DOHH2 (cell line): Measurements from ENCODE around the gene STAG1.

ENCODE experiments used
- H3F3A ChIP-seq: fragments of 200-600 bp; sonication (generic), shearing (Covaris generic); 2 replicates; pipeline ENCODE4 v1.6.0; 2016; ENCODE audit warnings: antibody characterized with exemption, mild to moderate bottlenecking; ENCODE audit not compliant: control insufficient read depth, insufficient read depth
- H3K27ac ChIP-seq: fragments of 200-600 bp; sonication (generic); 2 replicates; pipeline ENCODE4 v1.5.1; 2014; ENCODE audit warnings: low read depth, mild to moderate bottlenecking, low read length, moderate library complexity
- H3K27me3 ChIP-seq: fragments of 200-600 bp; sonication (generic); 2 replicates; pipeline ENCODE4 v1.6.1; 2014; ENCODE audit warnings: mild to moderate bottlenecking, low read length, mixed read lengths; ENCODE audit not compliant: control insufficient read depth
- H3K36me3 ChIP-seq: fragments of 200-600 bp; sonication (generic); 2 replicates; pipeline ENCODE4 v1.6.1; 2014; ENCODE audit warnings: mild to moderate bottlenecking, low read length, moderate library complexity, mixed read lengths; ENCODE audit not compliant: control insufficient read depth
- H3K4me1 ChIP-seq: fragments of 200-600 bp; sonication (generic); 2 replicates; pipeline ENCODE4 v1.6.1; 2014; ENCODE audit warnings: mild to moderate bottlenecking, low read length, mixed read lengths; ENCODE audit not compliant: control insufficient read depth
- H3K4me2 ChIP-seq: fragments of 200-600 bp; sonication (generic); 2 replicates; pipeline ENCODE4 v1.6.0; 2014; ENCODE audit warnings: mild to moderate bottlenecking, low read length, moderate library complexity
- H3K4me3 ChIP-seq: fragments of 200-600 bp; sonication (generic); 2 replicates; pipeline ENCODE4 v1.5.1; 2014; ENCODE audit warnings: mild to moderate bottlenecking, low read length, mixed read lengths
- H3K79me2 ChIP-seq: fragments of 200-600 bp; sonication (generic); 2 replicates; pipeline ENCODE4 v1.6.1; 2014; ENCODE audit warnings: mild to moderate bottlenecking, low read length, mixed read lengths; ENCODE audit not compliant: control insufficient read depth
- H3K9me2 ChIP-seq: fragments of 200-600 bp; sonication (generic); replicated peaks from 2 replicates; pipeline ENCODE4 v1.6.1; 2014; ENCODE audit warnings: mild to moderate bottlenecking, low read length, mixed read lengths; ENCODE audit not compliant: control insufficient read depth
- H3K9me3 ChIP-seq: fragments of 200-600 bp; sonication (generic); 2 replicates; pipeline ENCODE4 v1.6.1; 2014; ENCODE audit warnings: antibody characterized with exemption, low read length, mixed read lengths; ENCODE audit not compliant: control insufficient read depth, insufficient read depth
- H4K20me1 ChIP-seq: fragments of 200-600 bp; sonication (generic); 2 replicates; pipeline ENCODE4 v1.6.0; 2014; ENCODE audit warnings: low read depth, mild to moderate bottlenecking, antibody characterized with exemption, low read length, moderate library complexity; ENCODE audit not compliant: control insufficient read depth, insufficient read depth
- EZH2phosphoT487 ChIP-seq: fragments of 200-600 bp; sonication (generic); IDR thresholded peaks from 2 replicates; pipeline ENCODE4 v1.6.1; 2017; ENCODE audit warnings: borderline replicate concordance, mild to moderate bottlenecking, antibody characterized with exemption, low read length, moderate library complexity, mixed read lengths
- TF ChIP-seq, protein P1 (sequence below): fragments of 200-600 bp; sonication (generic); IDR thresholded peaks from one replicate; pipeline ENCODE4 v1.5.1; 2014; ENCODE audit warnings: antibody characterized with exemption, mild to moderate bottlenecking, low read depth, low read length; ENCODE audit not compliant: poor library complexity, severe bottlenecking

The STAG1 gene

DNA sequence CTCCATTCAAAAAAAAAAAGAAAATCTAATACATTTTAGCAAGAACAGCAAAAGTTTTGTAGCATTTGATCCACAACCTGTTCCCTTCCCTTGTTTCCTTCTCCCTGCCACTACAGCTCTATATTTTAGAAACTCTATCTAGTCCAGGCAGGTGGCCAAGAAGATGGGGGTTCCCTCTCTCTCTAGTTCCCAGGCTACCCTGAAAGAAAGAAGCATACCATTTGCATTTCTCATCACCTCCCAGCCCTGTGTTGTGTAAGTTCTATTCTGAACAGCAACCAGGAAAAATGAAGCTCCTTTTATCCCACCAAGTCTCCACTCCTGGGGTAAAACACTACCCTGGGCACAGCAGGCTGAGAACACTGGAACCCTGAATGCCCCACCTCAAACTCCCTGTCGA is 402.0 kb downstream of the STAG1 start:
- H3K4me2 ChIP-seq = no peak overlapping the region
- H4K20me1 ChIP-seq = no peaks in the 10 kb centered on the region
- H3K36me3 ChIP-seq = peaks cover 23% of the 10 kb centered on the region
- no peaks in the 10 kb centered on the region for H3K9me3 ChIP-seq
- no peak overlapping the region for H3K27ac ChIP-seq
- no peak overlapping the region for H3K4me3 ChIP-seq
- H3K27me3 ChIP-seq = no peaks in the 10 kb centered on the region
- no peaks in the 10 kb centered on the region for H3F3A ChIP-seq
- H3K4me1 ChIP-seq = no peaks in the 10 kb centered on the region
- H3K79me2 ChIP-seq = no peaks in the 10 kb centered on the region
- TF ChIP-seq, protein P1, sequence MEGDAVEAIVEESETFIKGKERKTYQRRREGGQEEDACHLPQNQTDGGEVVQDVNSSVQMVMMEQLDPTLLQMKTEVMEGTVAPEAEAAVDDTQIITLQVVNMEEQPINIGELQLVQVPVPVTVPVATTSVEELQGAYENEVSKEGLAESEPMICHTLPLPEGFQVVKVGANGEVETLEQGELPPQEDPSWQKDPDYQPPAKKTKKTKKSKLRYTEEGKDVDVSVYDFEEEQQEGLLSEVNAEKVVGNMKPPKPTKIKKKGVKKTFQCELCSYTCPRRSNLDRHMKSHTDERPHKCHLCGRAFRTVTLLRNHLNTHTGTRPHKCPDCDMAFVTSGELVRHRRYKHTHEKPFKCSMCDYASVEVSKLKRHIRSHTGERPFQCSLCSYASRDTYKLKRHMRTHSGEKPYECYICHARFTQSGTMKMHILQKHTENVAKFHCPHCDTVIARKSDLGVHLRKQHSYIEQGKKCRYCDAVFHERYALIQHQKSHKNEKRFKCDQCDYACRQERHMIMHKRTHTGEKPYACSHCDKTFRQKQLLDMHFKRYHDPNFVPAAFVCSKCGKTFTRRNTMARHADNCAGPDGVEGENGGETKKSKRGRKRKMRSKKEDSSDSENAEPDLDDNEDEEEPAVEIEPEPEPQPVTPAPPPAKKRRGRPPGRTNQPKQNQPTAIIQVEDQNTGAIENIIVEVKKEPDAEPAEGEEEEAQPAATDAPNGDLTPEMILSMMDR = no peak
- TF ChIP-seq EZH2phosphoT487 = no peak
- no peaks in the 10 kb centered on the region for H3K9me2 ChIP-seq

DNA sequence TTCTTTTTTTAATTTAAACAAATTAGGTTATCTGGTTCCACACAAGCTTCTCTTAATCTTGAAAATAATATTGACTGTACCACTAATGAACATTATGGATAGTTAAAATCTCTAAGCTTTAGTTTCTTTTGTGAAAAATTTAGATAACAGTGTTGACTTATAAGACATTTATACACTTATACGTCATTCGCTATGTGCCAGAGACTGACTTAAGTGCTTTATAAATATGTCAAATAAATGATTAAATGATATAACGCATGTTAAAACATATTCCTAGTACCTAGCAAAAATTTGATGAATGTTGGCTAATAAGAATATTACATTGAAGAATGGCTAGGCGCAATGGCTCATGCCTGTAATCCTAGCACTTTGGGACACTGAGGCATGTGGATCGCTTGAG is 405.7 kb downstream of the STAG1 start:
- no peaks in the 10 kb centered on the region for H3F3A ChIP-seq
- H4K20me1 ChIP-seq = no peaks in the 10 kb centered on the region
- H3K36me3 ChIP-seq = peaks cover 34% of the 10 kb centered on the region
- no peaks in the 10 kb centered on the region for H3K79me2 ChIP-seq
- no peak overlapping the region for H3K4me2 ChIP-seq
- no peak overlapping the region for H3K4me3 ChIP-seq
- H3K9me2 ChIP-seq = no peaks in the 10 kb centered on the region
- no peaks in the 10 kb centered on the region for H3K9me3 ChIP-seq
- H3K4me1 ChIP-seq = no peaks in the 10 kb centered on the region
- no peak for TF ChIP-seq EZH2phosphoT487
- TF ChIP-seq, protein P1 = no peak
- H3K27ac ChIP-seq = no peak overlapping the region
- H3K27me3 ChIP-seq = no peaks in the 10 kb centered on the region

DNA sequence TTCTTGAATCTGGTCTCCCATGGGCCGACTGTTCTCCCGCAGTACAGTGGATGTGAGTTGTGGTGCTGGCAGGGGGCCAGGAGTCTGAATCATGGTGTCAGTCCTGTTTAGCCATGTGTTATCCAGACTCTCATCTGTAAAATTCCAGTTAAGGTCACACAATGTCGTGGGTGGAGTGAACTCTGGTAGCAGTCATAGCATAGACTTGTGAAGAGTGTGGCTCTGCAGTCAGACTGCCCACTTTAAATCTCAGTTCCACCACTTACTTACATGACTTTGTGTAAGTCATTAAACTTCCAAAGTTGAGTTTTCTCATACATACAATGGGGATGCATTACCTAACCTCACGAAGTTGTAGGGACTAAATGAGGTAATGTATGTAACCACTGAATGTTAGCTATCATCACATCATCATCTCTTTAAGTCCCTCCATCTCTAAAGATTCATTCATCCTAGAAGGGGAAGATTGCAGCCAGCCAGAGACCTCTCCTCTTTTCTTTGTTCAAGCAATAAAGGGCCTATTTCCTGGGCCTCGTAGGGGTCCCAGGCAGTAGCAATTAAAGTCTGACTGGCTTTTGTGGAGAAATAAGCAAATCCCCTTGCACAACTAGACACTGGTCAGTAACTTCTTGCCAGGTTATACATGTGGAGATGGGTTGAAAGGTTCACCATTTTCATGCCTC is 408.2 kb downstream of the STAG1 start:
- Histone ChIP-seq H3K79me2 (no peaks in the 10 kb centered on the region), H3K36me3 (peaks cover 32% of the 10 kb centered on the region), H3K4me2 (no peak overlapping the region), H3K27ac (no peak overlapping the region), H3K4me1 (no peaks in the 10 kb centered on the region), H3K4me3 (no peak overlapping the region), H4K20me1 (no peaks in the 10 kb centered on the region), H3K9me2 (no peaks in the 10 kb centered on the region), H3K9me3 (no peaks in the 10 kb centered on the region), H3F3A (no peaks in the 10 kb centered on the region), H3K27me3 (no peaks in the 10 kb centered on the region)
- no peak for TF ChIP-seq EZH2phosphoT487
- TF ChIP-seq, protein P1 = no peak
